Measurements from ENCODE around the gene DIP2C.
"Not testable (repeated sequence)": the region's sequence is repeated elsewhere in the genome, so short reads cannot be mapped to it uniquely, and the experiment has no call there.

Gene DIP2C

GRCh38 chr10:361203-362081 is 328.0 kb downstream of the DIP2C start:
- no peak for DNase-seq

- no peak for DNase-seq
Measured at GRCh38 chr10:360653-361052, 328.8 kb downstream of the DIP2C start.

GRCh38 chr10:359762-360161 is 329.7 kb downstream of the DIP2C start:
- no peak for DNase-seq

GRCh38 chr10:359093-359492 is 330.4 kb downstream of the DIP2C start:
- no peak for DNase-seq

GRCh38 chr10:357201-357950 is 332.1 kb downstream of the DIP2C start:
- DNase-seq: no peak

GRCh38 chr10:356452-356851 is 333.0 kb downstream of the DIP2C start:
- no peak for DNase-seq

- no peak for DNase-seq
Measured at GRCh38 chr10:354901-355617, 334.4 kb downstream of the DIP2C start.

- DNase-seq: no peak
Measured at GRCh38 chr10:352476-353235, 336.8 kb downstream of the DIP2C start.

- DNase-seq: no peak
Measured at GRCh38 chr10:351770-352334, 337.6 kb downstream of the DIP2C start.

- no peak for DNase-seq
Measured at GRCh38 chr10:350981-351501, 338.4 kb downstream of the DIP2C start.

GRCh38 chr10:349081-349480 is 340.4 kb downstream of the DIP2C start:
- no peak for DNase-seq

- no peak for DNase-seq
Measured at GRCh38 chr10:348456-348855, 341.0 kb downstream of the DIP2C start.

- not testable (repeated sequence) for DNase-seq
Measured at GRCh38 chr10:347774-348173, 341.7 kb downstream of the DIP2C start.

GRCh38 chr10:347190-347589 is 342.3 kb downstream of the DIP2C start:
- DNase-seq: not testable (repeated sequence)

GRCh38 chr10:344582-345200 is 344.8 kb downstream of the DIP2C start:
- no peak for DNase-seq

- no peak for DNase-seq
Measured at GRCh38 chr10:343231-344220, 345.9 kb downstream of the DIP2C start.

GRCh38 chr10:341081-341740 is 348.3 kb downstream of the DIP2C start:
- no peak for DNase-seq

GRCh38 chr10:340646-341045 is 348.8 kb downstream of the DIP2C start:
- DNase-seq: no peak

GRCh38 chr10:339038-339391 is 350.5 kb downstream of the DIP2C start:
- DNase-seq: no peak

All from effector CD4-positive, alpha-beta T cell (primary cell).